NCI-H1436 treated with DMSO at 0.1 percent for 48 hours (cell line): ENCODE results near the gene IZUMO4.

ENCODE experiments used
- DNase-seq: peaks from one replicate; lab custom pipeline; 2025; lab: John Stamatoyannopoulos, UW

IZUMO4 gene

DNA sequence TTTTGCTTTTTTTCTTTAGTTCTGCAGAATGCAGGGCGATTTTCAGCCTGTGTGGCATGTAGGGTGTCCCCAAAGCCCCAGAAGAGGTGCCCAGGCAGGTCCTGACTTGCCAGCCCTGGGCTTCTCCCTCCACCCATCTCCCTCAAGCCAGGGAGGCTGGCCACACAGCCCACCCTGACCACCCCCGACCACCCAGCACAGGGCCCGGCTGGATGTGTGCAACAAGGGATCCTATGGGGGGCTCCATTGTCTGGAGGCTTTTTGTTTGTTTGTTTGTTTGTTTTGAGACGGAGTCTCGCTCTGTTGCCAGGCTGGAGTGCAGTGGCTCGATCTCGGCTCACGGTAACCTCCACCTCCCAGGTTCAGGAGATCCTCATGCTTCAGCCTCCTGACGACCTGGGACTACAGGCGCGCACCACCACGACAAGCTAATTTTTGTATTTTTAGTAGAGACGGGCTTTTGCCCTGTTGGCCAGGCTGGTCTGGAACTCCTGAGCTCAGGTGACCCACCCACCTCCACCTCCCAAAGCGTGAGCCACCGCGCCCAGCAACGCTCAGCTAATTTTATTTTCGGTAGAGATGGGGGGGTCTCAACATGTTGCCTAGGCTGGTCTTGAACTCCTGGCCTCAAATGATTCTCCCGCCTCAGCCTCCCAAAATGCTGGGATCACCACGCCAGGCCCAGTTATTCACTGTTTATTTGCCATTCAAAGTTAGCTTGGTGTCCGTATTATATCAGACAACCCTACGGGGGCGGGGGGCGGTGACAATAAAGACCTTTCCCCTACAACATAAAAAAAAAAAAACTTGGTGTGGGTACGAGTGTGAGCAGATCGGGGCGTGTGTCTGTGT, 37.9 kb upstream of the IZUMO4 start:
- no peak for DNase-seq

DNA sequence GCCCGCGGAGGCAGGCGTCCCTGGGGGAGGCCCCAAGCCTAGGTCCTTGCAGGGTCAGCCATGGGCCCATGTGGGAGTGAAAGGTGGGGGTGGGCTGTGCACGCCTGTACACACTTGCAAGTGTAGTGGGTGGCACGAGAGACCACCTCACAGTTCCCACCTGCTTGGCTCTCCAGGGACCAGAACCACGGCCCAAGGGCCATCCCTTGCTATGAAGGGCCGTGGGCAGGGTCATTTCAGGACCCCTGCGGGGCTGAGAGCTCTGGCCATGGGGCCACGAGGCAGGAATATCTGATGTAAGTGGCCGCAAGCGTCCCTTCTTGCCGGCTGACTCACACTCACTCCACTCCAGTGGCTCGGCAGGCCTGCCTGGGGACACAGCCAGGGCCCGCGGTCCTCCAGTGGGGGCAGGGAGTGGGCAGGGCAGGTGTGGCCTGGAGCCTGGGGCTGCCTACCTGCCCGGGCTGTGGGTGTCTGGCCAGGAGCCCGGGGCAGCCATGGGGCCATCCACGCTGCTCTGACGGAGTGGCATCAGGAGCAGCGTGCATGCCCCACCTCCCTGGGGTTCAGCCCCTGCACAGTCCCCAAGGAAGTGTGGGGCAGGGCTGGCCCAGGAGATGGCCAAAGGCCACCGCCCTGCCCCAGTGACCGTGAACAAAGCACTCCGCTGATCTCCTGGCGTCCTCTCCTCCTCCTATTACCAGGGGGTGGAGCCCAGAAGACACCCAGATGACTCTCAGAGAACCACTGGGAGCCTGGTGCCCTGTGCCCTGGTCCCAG, 37.1 kb upstream of the IZUMO4 start:
- DNase-seq: no peak

DNA sequence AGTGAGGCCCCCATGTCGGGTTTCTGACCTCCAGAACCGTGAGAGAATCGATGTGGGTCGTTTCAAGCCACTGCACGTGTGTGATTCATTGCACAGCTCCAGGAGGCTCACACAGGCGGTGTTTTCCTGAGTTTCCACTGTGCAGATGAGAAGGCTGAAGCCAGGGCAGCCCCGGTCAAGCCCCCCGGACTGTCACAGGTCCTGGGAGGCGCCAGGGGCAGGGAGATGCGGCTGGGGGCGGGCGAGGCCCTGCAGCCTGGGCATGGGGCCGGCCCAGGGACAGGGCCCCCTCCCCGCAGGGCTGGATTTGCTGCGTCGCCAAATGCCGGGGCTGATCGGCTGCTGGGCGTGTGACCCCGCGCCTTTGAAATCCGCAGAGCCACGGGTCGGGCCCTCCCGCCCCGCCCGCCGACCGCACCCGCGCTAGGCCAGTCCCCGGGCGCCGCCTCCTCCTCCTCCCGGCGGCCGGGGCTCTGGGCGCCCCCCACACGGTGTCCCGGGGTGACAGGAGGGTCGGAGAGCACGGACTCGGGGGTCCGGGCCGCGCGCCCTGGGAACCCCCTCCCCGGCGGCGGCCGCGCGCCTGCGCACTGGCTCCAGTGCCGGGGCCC, 35.7 kb upstream of the IZUMO4 start:
- no peak for DNase-seq

DNA sequence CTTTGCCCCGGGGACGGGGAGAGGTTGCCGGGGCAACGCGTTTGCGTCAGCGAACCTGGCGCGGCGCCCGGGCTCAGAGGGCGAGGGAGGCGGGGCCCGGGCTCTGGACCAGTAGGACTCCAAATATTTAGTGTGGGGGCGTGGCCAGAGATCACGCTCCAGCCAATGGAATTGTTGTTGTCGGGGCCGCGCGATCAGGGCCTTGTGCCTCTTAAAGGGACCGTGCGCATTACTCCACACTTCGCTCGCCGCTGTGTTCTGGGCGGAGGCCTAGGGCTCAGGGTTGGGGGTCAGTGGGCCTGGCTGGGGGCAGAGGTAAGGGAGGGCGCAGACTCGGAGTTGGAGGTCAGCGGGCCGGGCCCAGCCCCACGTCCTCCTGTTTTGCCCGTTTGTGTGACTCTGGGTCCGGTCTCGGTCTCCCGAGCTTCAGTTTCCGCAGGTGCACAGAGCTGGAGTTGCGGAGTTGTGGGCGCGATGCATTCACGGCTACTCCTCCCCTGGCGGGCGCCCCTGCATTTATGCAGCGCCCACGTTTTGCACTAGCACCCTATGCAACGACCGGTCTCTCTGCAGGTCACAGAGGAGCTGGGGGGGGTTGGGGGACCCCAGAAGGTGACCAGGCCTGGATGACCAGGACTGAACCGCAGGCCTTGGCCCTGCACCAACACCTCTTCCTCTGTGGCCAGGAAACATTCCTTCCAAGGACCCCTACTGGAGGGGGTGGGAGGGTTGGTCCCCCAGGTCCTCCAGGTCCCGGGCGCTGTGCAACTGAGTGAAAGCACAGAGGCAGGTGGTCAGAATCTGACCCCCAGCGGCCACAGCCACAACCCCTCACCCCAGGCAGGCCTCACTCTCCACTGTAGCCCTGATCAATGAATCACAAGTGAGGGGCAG, 35.0 kb upstream of the IZUMO4 start:
- DNase-seq: peak; percentile 94

DNA sequence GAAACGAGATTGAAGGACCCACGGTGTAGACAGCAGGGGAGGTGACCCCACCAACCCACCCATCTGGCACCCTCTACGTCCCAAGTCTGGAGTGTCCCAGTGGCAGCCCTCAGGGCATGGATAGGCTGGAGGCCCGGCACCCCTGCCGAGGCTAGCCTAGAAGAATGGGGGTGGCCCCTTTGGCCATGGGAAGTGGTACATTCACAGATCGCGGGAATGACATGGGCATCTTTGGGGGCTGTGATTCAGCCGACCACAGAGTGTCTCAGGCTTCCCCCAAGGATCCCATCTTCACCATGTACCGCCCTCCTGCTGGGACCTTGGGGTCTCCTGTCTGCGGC, 34.4 kb upstream of the IZUMO4 start:
- DNase-seq: no peak

DNA sequence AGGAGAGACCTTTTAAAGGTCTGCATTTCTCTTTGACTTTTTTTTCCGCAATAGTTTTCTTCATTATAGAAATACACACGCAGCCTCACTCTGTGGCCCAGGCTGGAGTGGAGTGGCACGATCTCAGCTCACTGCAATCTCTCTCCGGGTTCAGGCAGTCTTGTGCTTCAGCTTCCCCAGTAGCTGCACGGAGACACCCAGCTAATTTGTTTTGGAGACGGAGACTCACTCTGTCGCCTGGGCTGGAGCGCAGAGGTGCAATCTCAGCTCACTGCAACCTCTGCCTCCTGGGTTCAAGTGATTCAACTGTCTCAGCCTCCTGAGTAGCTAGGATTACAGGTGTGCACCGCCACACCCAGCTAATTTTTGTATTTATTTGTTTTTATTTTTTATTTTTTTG, 33.9 kb upstream of the IZUMO4 start:
- DNase-seq: no peak

DNA sequence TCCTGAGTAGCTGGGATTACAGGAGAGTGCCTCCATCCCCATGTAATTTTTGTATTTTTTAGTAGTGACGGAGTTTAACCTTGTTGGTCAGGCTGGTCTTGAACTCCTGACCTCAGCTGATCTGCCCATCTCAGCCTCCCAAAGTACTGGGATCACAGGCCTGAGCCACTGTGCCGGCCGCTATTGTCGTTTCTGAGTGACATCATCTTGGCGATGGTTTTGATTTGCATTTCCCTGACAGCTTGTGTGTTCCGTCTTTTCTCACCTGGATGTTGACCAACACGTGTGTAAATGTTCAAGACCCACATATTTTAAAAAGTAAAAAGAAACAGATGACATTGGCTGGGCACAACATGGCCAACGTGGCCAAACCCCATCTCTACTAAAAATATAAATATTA, 32.9 kb upstream of the IZUMO4 start:
- no peak for DNase-seq

DNA sequence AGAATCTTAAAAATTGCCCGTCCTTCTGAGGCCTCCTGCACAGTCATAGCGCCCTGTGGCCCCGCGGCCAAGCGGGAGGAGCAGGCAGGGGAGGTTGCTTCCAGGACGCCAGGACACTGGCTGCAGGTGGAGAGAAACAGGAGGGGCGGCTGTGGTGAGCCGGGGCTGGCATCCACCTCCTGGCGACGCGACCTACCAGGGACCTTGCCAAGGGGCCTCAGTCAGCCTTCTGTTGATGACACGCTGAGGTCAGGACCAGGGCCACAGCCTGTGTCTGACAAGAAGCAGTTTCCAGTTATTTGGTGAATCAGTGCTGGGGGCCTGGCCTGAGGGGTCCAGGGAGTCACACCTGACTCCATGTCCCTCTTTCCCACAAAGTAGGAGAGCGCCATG, 32.3 kb upstream of the IZUMO4 start:
- DNase-seq: no peak

DNA sequence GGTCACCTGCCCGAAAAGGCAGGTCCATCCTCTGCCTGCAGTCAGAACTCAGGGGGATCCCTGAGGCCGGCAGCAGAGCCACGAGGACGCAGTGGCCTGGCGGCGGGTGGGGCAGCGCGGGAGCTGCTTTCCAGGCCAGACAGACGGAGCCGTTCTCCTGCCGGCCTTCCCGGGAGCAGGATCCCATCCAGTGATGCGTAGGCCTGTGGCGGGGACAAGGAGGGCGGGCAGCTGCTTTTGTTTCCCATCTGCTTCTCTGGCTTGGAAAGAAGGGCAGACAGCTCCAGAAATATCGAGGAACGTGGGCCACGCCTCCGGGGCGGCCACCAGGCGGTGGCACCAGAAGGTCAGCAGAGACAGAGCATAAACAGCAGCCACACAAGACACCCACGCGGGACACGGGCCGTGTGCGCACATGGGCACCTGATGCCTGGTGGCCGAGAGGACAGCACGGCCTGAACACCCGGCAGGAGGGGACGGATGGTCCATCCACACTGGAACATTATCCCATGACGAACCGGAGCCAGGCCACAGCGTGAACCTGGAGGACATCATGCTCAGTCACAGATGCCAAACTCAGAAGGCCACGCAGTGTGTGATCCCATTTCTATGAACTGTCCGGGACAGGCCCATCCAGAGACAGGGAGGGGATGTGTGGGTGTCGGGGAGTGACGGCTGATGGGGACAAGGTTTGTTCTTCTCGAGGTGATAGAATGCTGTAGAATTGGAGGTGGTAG, 31.8 kb upstream of the IZUMO4 start:
- DNase-seq: no peak

DNA sequence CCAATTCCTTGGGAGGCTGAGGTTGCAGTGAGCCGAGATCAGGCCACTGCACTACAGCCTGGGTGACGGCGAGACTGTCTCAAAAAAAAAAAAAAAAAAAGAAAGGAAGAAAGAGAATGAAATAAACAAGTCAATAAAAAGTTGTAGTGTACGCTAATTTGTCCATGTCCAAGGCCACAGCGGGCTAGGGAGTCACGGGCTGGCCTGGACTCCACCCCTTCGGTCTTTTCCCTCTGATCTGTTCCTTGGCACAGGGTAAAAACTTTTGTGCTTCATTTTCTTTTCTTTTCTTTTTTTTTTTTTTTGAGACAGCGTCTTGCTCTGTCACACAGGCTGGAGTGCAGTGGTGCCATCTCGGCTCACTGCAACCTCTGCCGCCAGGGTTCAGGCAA, 26.3 kb upstream of the IZUMO4 start:
- no peak for DNase-seq

DNA sequence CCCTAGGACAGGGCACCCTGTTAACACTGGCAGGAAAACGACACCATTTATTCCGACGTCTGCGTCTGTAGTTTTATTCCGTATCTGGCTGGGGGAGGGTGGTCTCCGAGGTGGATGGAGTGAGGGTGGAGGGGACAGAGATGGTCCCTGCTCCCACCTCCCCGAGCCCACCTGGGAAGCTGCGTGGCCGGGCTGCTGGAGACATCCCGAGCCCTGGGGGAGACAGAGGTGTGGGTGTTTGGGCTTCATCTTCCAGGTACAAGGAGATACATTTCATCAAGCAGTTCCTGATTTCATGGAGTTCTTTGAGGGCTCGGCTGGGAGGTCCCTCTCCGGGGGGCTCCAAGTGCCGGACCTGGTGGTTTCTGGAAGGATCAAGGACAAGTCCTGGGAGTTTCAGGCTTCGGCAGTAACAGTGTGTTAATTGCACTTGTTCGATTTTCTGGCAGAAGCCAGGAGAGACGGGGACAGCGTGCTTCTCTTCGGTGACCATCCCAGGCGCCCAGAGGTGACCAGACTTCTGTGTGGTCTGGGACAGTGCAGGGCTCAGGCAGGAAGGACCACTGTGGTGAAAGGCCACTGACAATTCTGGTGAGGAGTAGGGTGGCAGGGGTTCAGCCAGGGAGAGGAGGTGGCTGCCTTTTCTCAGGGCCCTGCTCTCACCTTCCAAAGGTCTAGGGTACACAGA, 25.6 kb upstream of the IZUMO4 start:
- DNase-seq: no peak

DNA sequence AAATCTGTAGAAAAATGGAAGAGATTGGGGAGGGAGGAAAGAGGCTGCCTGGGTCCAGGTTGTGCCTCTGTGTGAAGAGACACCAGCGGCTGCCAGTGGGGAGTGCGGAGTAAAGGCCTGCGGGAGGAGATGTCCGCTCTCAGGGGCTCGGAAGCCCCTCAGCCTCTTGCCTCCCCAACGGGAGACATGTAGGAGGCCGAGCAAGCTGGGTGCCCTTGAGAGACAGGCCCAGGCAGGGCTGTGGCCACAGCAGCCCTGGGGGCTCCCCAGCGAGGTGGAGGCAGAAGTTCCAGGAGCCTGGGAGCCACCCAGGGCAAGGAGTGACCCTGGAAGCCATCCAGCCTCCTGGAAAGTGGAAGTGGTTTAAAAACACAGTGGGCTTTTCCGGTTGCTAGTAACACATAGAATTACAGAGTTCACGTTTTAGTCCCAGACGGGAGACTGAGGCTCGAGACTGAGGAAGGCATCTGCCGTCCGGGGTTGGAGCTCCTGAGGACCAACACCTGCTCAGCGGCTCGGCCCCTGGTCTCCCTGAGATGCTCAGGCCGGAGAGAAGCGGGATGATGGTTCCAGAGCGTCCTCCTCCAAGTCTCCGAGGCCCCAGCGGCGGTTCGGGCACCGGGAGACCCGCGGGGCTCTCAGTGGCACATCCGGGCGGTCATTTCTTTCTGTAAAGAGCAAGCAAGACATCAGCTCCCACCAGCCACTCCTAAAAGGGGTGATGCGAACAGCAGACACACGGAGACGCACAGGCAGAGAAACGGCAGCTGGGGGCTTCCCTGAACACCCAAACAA, 23.8 kb upstream of the IZUMO4 start:
- DNase-seq: no peak

DNA sequence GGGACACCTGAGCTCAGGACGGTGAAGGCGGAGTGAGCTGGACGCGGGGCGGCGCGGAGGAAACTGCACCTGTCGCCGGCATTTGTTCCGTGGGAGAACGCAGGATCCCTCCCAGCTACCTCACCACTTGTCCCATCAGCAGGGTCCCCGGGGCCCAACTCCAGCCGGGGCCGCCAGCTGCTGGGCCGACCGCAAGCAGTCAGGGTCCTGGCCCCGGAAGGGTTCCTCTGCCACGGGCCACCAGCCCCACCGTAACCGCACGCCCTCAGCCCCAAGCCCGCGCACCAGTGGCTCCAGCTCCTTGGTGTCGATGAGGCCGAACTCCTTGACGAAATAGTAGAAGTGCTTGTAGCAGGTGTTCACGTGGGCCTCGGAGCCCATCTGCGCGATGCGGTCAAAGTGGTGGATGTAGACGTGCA, 20.2 kb upstream of the IZUMO4 start:
- no peak for DNase-seq

DNA sequence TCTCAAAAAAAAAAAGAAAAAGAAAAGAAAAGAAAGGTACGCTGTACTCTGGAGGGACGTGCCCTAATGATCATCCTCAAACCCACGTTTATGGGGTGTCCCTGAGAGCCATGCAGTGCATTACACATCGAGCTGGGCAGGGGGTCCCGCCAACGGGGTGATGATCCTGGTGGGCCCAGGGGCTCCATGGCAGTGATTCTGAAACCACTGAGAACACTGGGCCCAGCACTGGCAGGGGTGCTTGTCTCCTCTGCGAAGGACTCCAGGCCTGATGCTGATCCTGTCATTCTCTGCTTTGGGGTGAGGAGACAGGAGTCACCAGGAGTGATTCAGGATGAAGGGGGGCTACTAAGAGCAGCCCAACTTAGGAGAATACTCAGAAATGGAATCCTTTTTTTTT, 19.3 kb upstream of the IZUMO4 start:
- DNase-seq: no peak

DNA sequence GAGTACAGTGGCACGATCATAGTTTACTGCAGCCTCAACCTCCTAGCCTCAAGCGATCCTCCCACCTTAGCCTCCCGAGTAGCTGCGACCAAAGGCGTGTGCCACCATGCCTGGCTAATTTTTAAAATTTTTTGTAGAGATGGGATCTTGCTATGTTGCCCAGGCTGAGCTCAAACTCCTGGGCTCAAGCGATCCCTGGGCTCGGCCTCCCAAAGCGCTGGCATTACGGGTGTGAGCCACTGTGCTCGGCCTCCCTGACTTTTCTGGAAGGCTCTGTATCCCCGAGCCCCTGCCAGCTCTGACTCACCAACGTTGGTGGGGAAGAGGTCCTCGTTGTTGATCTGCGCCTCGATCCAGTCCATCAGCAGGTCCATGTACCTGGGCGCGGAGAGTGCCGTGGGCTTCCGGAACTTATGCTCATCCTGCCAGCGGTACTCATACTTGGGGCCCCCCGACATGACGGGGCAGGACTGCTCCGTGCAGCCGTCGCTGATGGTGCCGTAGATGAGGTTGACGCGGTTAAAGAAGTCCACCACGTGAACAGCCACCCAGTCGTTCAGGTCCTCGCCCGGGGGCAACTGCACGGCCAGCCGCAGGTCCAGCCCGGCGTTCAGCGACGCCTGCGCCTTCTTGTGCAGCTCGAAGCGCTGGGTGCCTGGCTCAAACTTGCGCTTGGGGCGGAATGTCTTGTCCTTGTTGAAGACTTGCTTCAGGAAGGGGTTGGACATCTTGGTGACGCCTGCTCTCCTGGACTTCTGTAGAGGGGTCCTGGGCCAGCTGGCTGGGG, 18.7 kb upstream of the IZUMO4 start:
- no peak for DNase-seq

DNA sequence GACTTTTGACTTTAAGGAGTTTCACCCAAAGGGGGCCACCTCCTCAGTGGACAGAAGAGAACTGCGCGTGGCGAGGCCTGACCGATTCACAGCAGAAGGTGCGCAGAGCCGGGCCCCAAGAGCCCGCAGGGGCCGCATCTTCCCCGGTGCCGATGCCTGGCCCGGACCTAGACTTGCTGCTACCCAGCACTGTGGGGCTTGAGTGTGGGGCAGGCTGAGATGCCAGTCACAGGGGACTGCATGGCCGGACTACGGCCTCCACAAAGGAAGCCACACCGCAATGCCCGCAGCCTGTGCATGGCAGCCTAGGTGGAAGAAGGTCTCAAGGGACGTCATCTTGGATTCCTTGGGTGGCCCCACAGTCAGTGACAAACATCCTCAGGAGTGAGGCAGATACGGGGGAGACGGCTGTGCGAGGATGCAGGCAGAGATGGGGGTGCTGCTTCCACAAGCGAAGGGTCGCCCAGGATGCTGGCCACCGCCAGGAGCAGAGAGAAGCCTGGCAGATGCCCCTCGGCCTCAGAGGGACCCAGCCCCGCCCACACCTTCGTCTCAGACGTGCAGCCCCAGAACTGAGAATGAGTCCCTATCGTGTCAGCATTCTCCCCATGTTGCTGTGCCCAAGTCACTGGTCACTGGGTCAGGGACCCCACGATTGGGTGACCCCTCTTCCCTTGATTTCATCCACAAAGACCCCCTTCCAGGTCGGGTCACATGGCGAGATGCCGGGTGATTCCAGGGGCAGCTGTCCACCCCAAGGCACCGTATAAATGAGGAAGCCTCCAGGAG, 17.4 kb upstream of the IZUMO4 start:
- no peak for DNase-seq

DNA sequence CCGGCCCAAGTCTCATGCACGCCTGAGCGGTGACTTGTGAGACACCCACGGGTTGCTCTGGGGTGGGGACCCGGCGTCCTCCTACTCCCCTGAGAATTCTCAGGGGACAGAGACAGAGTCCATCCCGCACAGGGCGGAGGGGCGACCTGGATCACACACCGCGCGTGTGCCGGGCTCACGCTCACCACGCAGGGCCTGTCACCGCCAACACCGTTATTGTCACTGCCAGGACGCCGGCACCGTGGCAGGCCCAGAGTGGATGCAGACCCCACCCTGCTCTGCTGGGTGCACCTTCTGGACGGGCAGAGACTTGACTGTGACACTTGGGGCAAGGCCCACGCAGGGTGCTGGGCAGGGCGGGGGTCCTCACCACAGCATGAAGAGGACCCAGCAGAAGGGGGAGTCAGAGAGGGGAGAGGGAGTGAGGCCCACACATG, 16.8 kb upstream of the IZUMO4 start:
- no peak for DNase-seq

DNA sequence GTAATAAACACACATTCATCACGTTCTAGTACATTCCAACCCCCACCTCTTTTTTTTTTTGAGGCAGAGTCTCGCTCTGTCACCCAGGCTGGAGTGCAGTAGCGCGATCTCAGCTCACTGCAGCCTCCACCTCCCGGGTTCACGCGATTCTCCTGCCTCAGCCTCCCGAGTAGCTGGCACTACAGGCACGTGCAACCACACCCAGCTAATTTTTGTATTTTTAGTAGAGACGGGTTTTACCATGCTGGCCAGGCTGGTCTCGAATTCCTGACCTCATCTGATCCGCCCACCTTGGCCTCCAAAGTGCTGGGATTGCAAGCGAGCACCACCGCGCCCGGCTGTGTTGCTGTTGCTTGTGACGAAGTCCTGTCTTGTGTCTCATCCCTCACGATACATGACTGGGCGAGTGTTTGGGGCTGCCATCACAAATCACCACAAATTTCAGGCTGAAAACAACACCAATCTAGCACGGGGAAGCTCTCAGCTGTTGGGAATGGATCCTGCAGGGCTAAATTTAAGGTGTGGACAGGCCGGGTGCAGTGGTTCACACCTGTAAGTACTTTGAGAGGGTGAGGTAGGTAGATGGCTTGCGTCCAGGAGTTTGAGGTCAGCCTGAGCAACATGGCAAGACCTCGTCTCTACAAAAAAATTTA, 16.3 kb upstream of the IZUMO4 start:
- no peak for DNase-seq
